Stimulated activated CD8-positive, alpha-beta memory T cell treated with anti-CD3 and anti-CD28 coated beads, Interleukin-15, amount 100 ng/mL, for 4 hours (primary cell): ENCODE results near the gene TH.
"Not testable (repeated sequence)": the region's sequence is repeated elsewhere in the genome, so short reads cannot be mapped to it uniquely, and the experiment has no call there.

Source experiments
- DNase-seq, 2 donors: peaks; one replicate each; pipeline ENCODE4 v3.0.0-alpha.2; 2020; ENCODE audit warnings: low read depth in 2 of 2

The TH gene

DNA sequence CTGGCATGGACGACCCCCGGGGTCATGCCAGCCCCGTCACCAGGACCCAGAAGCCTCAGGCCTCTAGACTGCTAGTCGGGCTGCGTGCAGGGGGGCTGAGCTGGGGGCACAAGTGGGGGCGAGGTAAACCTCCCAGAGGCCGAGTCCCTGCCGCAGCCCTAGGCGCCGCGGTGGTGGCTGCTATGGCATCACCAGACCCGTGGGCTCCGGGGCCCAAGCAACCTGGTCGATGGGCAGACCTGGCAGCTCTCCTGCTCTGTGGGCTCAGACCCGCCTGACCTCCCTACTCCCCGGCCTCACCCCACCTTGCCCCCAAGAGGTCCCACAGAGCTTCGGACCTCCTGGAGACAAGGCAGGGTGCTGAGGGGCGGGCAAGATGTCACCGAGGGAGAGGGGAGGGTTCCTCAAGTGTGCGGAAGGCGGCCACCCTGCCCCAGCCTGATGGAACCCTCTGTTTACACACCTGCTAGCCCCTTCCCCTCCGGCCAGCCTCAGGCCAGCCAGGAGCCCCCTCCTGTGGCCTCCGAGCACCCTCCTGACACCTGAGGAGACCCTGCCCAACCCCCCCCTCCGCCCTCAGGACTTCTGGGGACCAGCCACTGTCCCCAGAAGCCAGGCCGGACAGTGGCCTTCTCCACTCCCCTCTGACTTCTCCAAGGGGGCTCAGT is 41.8 kb downstream of the TH start:
- no peak for DNase-seq

- DNase-seq, result no peak
Measured at GRCh38 chr11:2129308-2129698, 42.3 kb downstream of the TH start.

DNA sequence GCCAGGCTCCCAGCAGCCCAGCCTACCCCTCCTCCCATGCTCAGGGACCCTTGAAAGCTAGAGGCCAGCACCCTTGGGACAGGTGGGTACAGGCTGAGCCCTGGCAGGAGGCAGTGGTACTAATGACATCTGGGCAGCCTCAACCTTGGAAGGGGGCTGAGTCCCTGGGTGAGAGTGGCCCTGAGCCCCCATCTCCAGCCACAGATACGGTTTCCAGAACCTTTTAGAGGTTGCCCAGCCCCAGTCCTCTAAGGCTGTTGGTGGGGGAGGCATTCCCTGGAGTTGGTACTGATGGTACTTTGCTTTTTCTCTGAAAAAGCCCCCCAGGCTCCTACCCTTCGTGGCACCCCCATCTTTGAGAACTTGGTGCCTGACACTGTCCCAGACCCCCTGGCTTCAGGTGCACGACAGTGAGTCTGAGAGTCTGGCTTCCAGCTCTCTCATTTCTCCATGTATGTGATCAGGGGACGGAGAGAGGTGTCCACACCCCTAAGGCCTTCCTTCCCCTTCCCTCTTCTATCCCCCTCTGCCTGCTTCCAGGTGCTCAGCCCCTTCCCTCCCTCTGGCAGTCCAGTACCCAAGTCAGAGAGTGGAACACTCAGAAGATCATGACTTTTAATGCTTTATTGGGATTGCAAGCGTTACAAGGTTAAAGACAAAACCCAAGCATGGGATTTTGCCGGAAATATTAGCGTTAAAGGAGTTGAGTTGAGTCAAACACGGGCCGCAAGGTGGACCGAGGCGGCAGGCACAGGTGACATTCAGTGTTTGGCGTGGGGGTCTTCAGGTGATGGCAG is 42.9 kb downstream of the TH start:
- no peak for DNase-seq

DNA sequence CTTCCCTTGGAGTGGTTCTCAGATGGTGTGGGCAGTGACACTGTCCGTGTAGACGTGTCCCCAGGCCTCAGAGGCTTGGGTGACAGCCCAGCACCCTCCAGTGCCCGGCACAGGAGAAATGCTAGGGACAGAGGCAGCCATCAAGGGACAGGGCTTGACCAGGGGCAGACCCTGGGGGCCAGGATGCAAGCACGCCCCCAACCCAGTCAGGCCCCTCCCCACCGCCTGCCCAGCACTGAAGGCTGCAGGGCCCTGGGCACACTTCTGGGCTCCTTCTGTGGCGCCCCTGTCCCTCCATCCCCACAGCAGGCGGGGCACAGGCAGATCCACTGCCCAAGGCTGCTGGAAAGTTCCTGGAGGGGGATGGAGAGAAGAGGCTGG is 43.5 kb downstream of the TH start:
- DNase-seq, result no peak

DNA sequence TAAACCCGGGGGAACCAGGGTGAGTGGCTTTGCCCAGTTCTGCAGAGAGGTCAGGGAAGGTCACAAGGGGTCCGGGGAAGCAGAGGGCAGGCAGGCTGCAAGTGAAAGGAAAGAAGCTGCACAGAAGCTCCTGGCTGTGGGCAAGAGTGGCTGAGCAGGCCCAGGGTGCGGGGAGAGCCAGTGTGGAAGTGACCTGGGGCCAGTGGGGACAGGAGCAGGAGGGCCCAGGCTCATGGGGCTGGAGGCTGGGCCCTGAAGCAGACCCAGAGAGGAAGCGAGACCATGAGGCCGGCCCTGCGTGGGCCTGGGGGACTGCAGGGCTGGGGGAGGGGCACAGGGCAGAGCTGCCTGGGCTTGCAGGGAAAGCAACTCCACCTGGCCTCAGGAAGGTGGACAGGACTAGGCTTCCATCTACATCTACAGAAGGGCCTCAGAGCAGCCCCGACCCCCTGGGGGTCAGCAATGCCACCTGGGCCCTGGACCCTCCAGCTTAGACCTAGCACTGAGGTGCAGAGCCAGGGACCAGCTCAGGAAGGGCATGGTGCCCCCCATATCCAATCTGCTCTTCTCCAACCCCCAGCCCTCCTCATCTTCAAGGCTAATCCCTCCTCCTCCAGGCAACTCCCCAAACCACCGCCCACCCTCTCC is 44.0 kb downstream of the TH start:
- DNase-seq, result no peak

GRCh38 chr11:2126520-2127085 is 45.0 kb downstream of the TH start:
- DNase-seq, result no peak

GRCh38 chr11:2124736-2125484 is 46.7 kb downstream of the TH start:
- DNase-seq, result not testable (repeated sequence)

GRCh38 chr11:2123628-2123960 is 48.0 kb downstream of the TH start:
- no peak for DNase-seq

DNA sequence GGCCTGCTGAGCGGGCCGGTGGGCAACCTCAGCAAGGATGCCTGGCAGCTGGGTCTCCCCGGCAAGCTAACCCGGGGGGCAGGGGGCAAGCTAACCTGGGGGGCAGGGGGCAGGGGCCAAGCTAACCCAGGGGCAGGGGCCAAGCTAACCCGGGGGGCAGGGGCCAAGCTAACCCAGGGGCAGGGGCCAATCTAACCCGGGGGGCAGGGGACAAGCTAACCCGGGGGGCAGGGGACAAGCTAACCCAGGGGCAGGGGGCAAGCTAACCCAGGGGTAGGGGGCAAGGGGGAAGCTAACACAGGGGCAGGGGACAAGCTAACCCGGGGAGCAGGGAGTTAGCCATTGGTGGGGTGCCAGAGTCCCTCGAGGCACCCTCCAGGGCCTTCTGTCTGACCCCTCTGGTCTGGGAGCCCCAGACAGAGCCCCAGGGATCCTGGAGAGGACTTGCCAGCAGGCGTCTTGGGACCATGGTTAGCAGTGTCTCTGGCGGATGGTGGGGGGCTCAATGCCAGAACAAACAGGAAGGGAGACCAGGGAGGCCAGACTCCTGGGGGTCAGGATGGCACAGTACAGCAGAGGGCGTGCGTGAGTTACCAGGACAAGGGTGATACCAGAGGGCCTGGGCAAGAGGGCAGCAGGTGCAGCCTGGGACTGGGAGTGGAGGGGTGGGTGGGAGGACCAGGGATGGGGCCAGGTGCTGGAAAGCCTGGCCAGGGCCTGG is 48.5 kb downstream of the TH start:
- DNase-seq, result no peak

- DNase-seq, result no peak
Measured at GRCh38 chr11:2122222-2122906, 49.3 kb downstream of the TH start.

GRCh38 chr11:2121227-2122130 is 50.1 kb downstream of the TH start:
- DNase-seq, result no peak

- DNase-seq, result no peak
Measured at GRCh38 chr11:2120359-2121100, 51.1 kb downstream of the TH start.

DNA sequence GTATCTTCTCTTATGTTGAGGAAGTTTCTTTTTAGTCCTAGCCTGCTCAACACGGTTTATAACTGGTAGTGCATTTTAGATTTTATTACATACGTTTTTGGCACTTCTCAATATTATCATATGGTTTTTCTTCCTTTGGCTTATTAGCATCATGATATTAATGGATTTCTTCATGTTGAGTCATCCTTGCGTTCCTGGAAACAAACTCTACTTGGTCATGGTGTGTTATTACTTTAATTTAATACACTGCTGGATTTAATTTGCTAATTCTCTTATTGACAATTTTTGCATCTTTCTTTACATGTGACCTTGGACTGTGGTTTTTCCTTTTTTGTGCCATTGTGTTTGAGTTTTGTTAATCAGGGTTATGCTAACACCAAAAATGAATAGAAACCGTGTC is 52.9 kb downstream of the TH start:
- no peak for DNase-seq

DNA sequence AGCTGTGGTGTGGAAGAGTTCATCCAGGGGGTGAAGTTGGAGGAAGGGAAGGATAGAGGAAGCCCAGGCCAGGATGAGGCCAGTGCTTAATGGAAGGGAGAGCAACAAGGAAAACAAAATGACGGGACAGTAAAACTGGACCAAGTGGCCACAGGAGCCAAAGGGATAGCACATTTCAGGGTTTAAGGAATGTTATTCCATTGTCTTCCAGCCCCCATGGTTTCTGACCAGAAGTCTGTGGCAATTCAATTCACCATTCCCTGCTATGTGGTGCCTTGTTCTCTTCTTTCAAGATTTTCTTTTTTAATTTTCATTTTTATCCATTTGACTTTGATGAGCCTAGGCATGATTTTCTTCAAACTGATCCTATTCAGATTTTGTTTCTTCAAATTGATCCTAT is 54.9 kb downstream of the TH start:
- DNase-seq, result no peak

DNA sequence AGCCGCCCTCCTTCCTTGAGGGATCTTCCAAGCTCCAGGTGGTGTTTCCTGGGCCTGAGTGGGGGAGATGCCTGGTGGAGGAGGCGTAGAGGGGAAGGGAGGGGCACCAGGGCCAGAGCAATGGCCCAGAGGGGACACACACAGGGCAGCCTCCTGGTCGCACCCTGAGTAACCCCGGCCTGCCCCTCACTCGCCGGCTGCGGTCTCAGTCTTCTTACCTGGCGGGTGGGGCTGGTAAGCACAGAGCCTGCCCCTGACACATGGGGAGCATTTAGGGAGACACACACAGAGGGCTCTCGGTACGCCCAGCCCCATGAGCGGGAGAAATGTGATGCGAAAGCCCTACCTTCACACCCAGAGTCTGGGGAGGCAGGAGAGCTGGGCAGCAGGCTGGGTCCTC is 56.3 kb downstream of the TH start:
- DNase-seq, result no peak

DNA sequence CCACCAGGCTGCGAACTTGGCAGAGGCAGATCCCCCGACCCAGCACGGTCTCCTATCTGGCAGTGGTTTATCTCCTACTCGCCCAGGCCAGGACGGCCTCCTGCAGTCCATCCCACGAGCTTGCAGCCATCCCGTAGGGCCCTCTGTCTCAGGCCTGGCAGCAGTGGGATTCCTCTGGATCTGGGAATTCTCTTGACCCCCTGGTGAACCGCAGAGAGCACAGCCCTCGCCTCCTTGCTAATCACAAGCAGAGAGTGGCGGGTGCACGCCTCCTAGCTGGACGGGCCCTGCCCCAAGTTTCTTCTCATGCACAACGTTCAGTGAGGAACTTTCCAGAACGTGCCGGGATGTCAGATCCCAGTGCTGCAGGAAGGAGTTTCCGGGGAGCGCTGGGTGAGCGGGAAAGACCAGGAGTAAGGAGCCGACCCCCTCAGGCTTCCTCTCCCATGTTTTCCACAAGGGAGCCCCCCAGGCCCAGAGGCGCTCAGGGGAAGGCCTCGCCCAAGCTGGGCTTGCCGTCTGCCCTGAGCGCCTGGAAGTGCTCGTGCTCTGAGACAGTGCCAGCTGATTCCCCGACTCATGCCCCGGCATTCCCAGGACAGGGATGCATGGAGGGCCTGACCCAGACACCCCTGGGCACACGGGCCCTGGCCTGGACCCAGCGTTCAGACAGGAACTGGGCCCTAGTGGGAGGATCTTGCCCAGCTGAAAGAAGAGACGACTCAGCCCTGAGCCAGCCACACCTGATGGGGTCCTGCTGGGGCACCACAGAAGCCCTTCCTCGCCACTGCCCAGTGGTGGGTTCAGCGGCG is 57.0 kb downstream of the TH start:
- no peak for DNase-seq
